Lower leg skin (tissue), 4 donors: Measurements from ENCODE around the gene C1orf116. TPM values are rescaled to one million over a fixed set of nuclear protein-coding genes. Genes with fewer than 3 reads are reported as not detected.

ENCODE experiments used
- DNase-seq, 2 donors: peaks; one replicate each; pipeline ENCODE4 v3.0.0-alpha.2; 2019; ENCODE audit warnings: low spot score in 2 of 2
- H3K4me3 ChIP-seq: fragments of 200-600 bp; sonication (generic); 2 replicates; pipeline ENCODE4 v1.5.1; 2017; ENCODE audit warnings: mild to moderate bottlenecking, low read depth; ENCODE audit not compliant: poor library complexity, severe bottlenecking
- CTCF ChIP-seq, 3 donors: fragments of 450-650 bp; IDR thresholded peaks; one replicate each; pipeline ENCODE4 v1.5.1; 2016; ENCODE audit warnings: antibody characterized with exemption in 3 of 3, mild to moderate bottlenecking in 3 of 3, moderate library complexity in 2 of 3
- POLR2A ChIP-seq, 2 donors: fragments of 450-650 bp; IDR thresholded peaks; one replicate each; pipeline ENCODE4 v1.6.1; 2016 to 2017; ENCODE audit warnings: antibody characterized with exemption in 2 of 2, mild to moderate bottlenecking in 1 of 2, moderate library complexity in 1 of 2
- WGBS, 2 donors: methylation state at CpG; one replicate each; pipeline ENCODE4 v1.1.5; 2018; 5-methylcytosine and 5-hydroxymethylcytosine counted together
- intact Hi-C: fragments of 100-400 bp; cut with DNase I; formaldehyde crosslinking; loops from one replicate; pipeline ENCODE4 v1.15.0; 2023; ENCODE audit warnings: low total_unique reads
- total RNA-seq, 4 donors: library from RNA; depleted of rRNA; stranded (reverse); fragments of >200 nt; gene quantifications; one replicate each; pipeline ENCODE4 v1.1.0, GENCODE V29; 2016

C1orf116 gene
- total RNA-seq, 4 donors from 2014 or later = 81.5 to 137 (median 110) TPM

- WGBS, 2 donors = 89 to 94% methylated on average over 10 of the region's 10 CpGs
- DNase-seq = no peak
- no peak overlapping the region for H3K4me3 ChIP-seq
- TF ChIP-seq CTCF (IDR thresholded peaks at IDR 0.05) (no peak), POLR2A (IDR thresholded peaks at IDR 0.05) (no peak)
- intact Hi-C loops = no loop called here
Observed at GRCh38 chr1:207009182-207009850, 23.2 kb downstream of the C1orf116 start.

GRCh38 chr1:207007352-207008033, 25.1 kb downstream of the C1orf116 start:
- no peak overlapping the region for H3K4me3 ChIP-seq
- intact Hi-C loops = no loop called here
- 65 to 76% methylated on average over 5 of the region's 5 CpGs for WGBS, 2 donors
- TF ChIP-seq POLR2A (IDR thresholded peaks at IDR 0.05) (no peak), CTCF (IDR thresholded peaks at IDR 0.05) (no peak)
- DNase-seq = no peak

- no peak for DNase-seq
- H3K4me3 ChIP-seq = no peak overlapping the region
- TF ChIP-seq CTCF (IDR thresholded peaks at IDR 0.05) (no peak), POLR2A (IDR thresholded peaks at IDR 0.05) (no peak)
- WGBS, 2 donors = 62 to 64% methylated on average over 3 of the region's 3 CpGs
- intact Hi-C loops = no loop called here
Observed at GRCh38 chr1:207006914-207007313, 25.6 kb downstream of the C1orf116 start.

- TF ChIP-seq POLR2A (IDR thresholded peaks at IDR 0.05) (no peak), CTCF (IDR thresholded peaks at IDR 0.05) (no peak)
- H3K4me3 ChIP-seq = no peak overlapping the region
- no peak for DNase-seq
- WGBS, 2 donors = 83 to 94% methylated on average over 3 of the region's 3 CpGs
- intact Hi-C loops = no loop called here
Observed at GRCh38 chr1:207006083-207006482, 26.5 kb downstream of the C1orf116 start.

GRCh38 chr1:207004931-207005830, 27.4 kb downstream of the C1orf116 start:
- WGBS, 2 donors = 44 to 47% methylated on average over 9 of the region's 9 CpGs
- TF ChIP-seq CTCF (IDR thresholded peaks at IDR 0.05) (no peak), POLR2A (IDR thresholded peaks at IDR 0.05) (no peak)
- intact Hi-C loops = no loop called here
- no peak overlapping the region for H3K4me3 ChIP-seq
- no peak for DNase-seq
